IMR-90 (cell line): Measurements from ENCODE around the gene KRT76.

Experiments used
- FOS ChIP-seq: fragments of 150-350 bp; IDR thresholded peaks from 2 replicates; pipeline ENCODE4 v1.6.1; 2016; ENCODE audit warnings: low read depth, low read length
- MXI1 ChIP-seq: IDR thresholded peaks from 2 replicates; pipeline ENCODE4 v1.6.1; 2012; ENCODE audit warnings: low read depth, mild to moderate bottlenecking, low read length, moderate library complexity, borderline replicate concordance
- NFE2L2 ChIP-seq: fragments of 150-350 bp; IDR thresholded peaks from 2 replicates; pipeline ENCODE4 v1.6.1; 2016; ENCODE audit warnings: low read depth, mild to moderate bottlenecking, low read length
- POLR2A ChIP-seq: IDR thresholded peaks from 2 replicates; pipeline ENCODE4 v1.6.1; 2012; ENCODE audit warnings: mild to moderate bottlenecking, low read depth, low read length
- SMC3 ChIP-seq: fragments of 150-350 bp; IDR thresholded peaks from 2 replicates; pipeline ENCODE4 v1.6.1; 2016; ENCODE audit warnings: low read depth, mild to moderate bottlenecking, antibody characterized with exemption, low read length, moderate library complexity
- TF ChIP-seq, protein P1 (sequence below): conservative IDR thresholded peaks from 2 replicates; pipeline ENCODE4 v1.5.1; 2012; ENCODE audit warnings: mild to moderate bottlenecking, low read depth, low read length, improper control_type of control experiment

DNA sequence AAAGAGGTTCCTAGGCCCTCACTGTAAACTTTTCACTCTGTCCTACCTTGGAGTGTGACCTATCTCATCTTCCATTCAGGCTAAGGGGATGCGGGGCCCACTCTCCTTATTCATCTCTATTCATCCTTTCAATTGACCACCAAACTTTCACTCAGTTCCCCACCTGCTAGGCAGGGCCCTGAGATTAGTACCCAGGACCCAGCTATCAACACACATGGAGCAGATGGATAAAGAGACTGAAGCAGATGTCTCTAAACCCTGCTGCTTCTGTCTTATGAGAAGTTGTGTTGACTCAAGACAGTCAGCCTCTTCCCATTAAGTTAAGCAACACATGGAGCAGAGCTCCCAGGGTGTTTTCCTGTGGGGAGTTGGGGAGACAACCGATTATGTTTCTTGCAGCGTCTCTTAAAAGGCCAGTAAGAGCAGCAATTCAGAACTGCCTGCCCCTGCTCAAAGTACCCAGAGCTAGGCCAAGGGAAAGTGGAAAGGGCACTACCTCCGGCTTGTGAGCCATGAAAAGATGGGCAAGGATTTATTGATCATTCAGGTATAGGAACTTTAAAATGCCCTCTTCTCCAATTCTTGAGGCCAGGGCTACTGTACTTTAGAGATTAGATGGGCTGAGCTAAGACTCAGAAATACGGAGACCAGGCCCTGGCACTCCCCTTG, 10.7 kb downstream of the KRT76 start:
- TF ChIP-seq POLR2A (no peak), MXI1 (no peak), SMC3 (no peak), FOS (no peak), NFE2L2 (no peak)
- TF ChIP-seq, protein P1, sequence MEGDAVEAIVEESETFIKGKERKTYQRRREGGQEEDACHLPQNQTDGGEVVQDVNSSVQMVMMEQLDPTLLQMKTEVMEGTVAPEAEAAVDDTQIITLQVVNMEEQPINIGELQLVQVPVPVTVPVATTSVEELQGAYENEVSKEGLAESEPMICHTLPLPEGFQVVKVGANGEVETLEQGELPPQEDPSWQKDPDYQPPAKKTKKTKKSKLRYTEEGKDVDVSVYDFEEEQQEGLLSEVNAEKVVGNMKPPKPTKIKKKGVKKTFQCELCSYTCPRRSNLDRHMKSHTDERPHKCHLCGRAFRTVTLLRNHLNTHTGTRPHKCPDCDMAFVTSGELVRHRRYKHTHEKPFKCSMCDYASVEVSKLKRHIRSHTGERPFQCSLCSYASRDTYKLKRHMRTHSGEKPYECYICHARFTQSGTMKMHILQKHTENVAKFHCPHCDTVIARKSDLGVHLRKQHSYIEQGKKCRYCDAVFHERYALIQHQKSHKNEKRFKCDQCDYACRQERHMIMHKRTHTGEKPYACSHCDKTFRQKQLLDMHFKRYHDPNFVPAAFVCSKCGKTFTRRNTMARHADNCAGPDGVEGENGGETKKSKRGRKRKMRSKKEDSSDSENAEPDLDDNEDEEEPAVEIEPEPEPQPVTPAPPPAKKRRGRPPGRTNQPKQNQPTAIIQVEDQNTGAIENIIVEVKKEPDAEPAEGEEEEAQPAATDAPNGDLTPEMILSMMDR = no peak
